Measurements from ENCODE around the gene BBOX1.

The BBOX1 gene

GRCh38 chr11:27040302-27041115 is at the start of gene BBOX1:
Gene BBOX1 (plus strand): TSS chr11:27040815. CDS start chr11:27055431, 14,616 bp downstream.
- TF ChIP-seq CTCF (IDR thresholded peaks at IDR 0.05; ENCODE audit: insufficient read depth, low read length, poor library complexity, severe bottlenecking), result no peak
- Histone ChIP-seq H3K36me3 (ENCODE audit: control insufficient read depth, insufficient read depth, low read length) (no peaks in the 10 kb centered on the region), H3K27me3 (replicated peaks; ENCODE audit: control insufficient read depth, insufficient read depth, low read length) (no peaks in the 10 kb centered on the region), H3K4me3 (replicated peaks; ENCODE audit: low read depth, low read length) (no peak within 1 kb of the TSS)
- no peak for DNase-seq (ENCODE audit: extremely low read depth, insufficient read length)

- Histone ChIP-seq H3K4me3 (replicated peaks; ENCODE audit: low read depth, low read length) (no peak overlapping the region), H3K36me3 (ENCODE audit: control insufficient read depth, insufficient read depth, low read length) (no peaks in the 10 kb centered on the region), H3K27me3 (replicated peaks; ENCODE audit: control insufficient read depth, insufficient read depth, low read length) (no peaks in the 10 kb centered on the region)
- DNase-seq (ENCODE audit: extremely low read depth, insufficient read length), result no peak
- no peak for TF ChIP-seq CTCF (IDR thresholded peaks at IDR 0.05; ENCODE audit: insufficient read depth, low read length, poor library complexity, severe bottlenecking)
Observed at GRCh38 chr11:26992031-26992541, 48.5 kb upstream of the BBOX1 start.

GRCh38 chr11:26993965-26994457 is 46.6 kb upstream of the BBOX1 start, which contains the start of gene FIBIN:
Gene FIBIN (plus strand): TSS chr11:26994112. CDS start chr11:26994527, 415 bp downstream.
- Histone ChIP-seq H3K27me3 (replicated peaks; ENCODE audit: control insufficient read depth, insufficient read depth, low read length) (no peaks in the 10 kb centered on the region), H3K36me3 (ENCODE audit: control insufficient read depth, insufficient read depth, low read length) (no peaks in the 10 kb centered on the region), H3K4me3 (replicated peaks; ENCODE audit: low read depth, low read length) (no peak within 1 kb of the TSS)
- TF ChIP-seq CTCF (IDR thresholded peaks at IDR 0.05; ENCODE audit: insufficient read depth, low read length, poor library complexity, severe bottlenecking), result no peak
- no peak for DNase-seq (ENCODE audit: extremely low read depth, insufficient read length)

- H3K27me3 ChIP-seq (replicated peaks; ENCODE audit: control insufficient read depth, insufficient read depth, low read length), result no peaks in the 10 kb centered on the region
- DNase-seq (ENCODE audit: extremely low read depth, insufficient read length), result no peak
- no peaks in the 10 kb centered on the region for H3K36me3 ChIP-seq (ENCODE audit: control insufficient read depth, insufficient read depth, low read length)
- no peak overlapping the region for H3K4me3 ChIP-seq (replicated peaks; ENCODE audit: low read depth, low read length)
- no peak for TF ChIP-seq CTCF (IDR thresholded peaks at IDR 0.05; ENCODE audit: insufficient read depth, low read length, poor library complexity, severe bottlenecking)
Observed at GRCh38 chr11:26994631-26995095, 46.0 kb upstream of the BBOX1 start.

- Histone ChIP-seq H3K27me3 (replicated peaks; ENCODE audit: control insufficient read depth, insufficient read depth, low read length) (no peaks in the 10 kb centered on the region), H3K4me3 (replicated peaks; ENCODE audit: low read depth, low read length) (no peak overlapping the region)
Observed at GRCh38 chr11:26995701-26996460, 44.7 kb upstream of the BBOX1 start.

More at GRCh38 chr11:26995701-26996460, 44.7 kb upstream of the BBOX1 start:
- DNase-seq (ENCODE audit: extremely low read depth, insufficient read length), result no peak
- no peak for TF ChIP-seq CTCF (IDR thresholded peaks at IDR 0.05; ENCODE audit: insufficient read depth, low read length, poor library complexity, severe bottlenecking)
- H3K36me3 ChIP-seq (ENCODE audit: control insufficient read depth, insufficient read depth, low read length), result no peaks in the 10 kb centered on the region
